ENCODE data around the gene RHBDF1. TPM values are rescaled to one million over a fixed set of nuclear protein-coding genes. Genes with fewer than 3 reads are reported as not detected.
"Not testable (repeated sequence)": the region's sequence is repeated elsewhere in the genome, so short reads cannot be mapped to it uniquely, and the experiment has no call there.

Gene RHBDF1
- polyA plus RNA-seq, 4 donors = 21.4 to 28.8 (median 28.1) TPM

DNA sequence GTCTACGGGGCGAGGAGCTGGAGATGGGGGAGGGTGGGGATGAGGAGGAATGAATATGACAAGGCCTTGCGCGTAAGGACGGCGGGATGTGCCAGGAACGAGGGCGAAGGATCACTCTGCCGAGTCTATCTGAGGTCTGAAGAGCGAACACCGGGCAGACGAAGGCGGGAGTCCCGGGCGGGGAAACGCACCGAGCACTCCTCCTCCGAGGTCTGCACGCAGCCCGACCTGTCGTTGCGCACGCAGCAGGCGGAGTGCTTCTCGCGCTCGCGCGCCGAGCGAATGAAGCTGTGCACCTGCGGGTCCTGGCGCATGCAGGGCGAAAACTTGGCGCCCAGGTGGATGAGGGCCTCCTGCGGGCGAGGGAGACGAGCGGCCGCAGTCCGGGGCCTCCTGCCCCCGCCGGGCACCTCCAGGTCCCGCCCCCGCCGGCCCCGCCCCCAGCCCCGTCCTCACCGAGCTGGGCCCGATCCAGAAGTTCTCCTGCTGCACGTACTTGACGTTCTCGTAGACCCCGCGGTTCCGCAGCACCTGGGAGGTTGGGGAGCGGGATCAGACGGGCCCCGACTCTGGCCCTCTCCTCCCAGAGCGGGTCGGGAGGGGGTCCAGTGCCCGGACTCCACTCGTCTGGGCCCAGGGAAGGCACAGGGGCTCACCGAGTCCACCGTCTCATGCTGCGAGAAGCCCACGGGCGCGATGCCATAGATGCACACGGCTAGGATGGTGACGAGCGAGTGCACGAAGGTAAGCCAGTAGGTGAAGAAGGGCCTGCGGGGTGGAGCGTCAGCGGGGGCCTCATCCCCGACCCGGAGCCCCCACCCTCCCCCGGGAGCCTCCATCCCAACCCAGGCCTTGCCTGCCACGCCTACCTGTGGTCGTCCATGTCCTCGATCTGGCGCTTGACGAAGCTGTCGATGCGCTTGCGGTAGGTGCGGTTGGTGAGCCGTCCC, 11.2 kb downstream of the RHBDF1 start:
- no peak for DNase-seq (ENCODE audit: low read depth in 4 of 4, low spot score in 3 of 4)

DNA sequence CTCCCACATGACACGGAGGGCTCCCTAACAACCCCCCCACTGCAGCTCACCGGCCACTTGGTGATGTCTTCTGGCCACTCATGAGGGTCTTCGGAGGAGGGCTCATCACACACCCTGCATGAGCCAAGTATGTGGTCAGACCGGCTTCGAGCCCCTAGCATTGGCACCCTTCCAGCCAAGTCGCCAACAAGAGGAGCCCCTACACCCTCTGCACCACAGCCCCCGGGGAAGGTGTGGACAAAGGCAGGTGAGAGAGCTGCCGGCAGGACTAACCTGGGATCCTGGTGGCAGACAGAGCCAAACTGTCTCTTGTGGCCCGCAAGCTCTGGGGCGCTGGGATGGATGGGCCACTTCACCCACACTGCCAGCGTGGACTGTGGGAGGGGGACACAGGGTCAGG, 12.3 kb downstream of the RHBDF1 start:
- no peak for DNase-seq (ENCODE audit: low read depth in 4 of 4, low spot score in 3 of 4)

DNA sequence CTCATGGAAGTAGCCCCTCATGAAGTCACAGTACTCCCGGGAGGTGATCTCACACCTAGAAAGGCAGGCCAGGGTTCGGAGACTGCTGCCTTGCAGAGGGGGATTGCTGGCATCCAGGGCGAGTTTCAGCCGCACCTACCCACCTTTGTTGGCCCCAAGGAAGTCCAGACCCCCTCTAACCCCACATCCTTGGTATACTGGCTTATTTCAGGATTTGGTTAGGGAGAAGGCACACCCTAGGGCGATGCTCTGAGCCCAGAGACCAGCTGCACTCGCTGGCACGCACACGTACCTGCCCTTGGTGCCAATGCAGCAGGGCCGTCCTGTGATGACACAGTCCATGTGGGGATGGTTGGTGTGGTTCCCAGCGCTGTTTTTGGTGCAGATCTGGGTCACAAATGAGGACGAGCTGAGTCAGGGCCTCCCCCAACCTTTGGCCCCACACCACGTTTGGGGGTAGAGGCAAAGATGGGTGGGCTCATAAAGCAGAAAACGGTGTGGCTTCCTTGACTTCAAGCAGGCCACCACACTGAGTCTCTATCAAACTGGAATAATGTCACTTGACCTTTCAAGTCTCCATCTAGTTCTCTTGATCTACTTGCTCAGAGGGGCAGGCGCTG, 12.9 kb downstream of the RHBDF1 start:
- DNase-seq (ENCODE audit: low read depth in 4 of 4, low spot score in 3 of 4) = no peak

DNA sequence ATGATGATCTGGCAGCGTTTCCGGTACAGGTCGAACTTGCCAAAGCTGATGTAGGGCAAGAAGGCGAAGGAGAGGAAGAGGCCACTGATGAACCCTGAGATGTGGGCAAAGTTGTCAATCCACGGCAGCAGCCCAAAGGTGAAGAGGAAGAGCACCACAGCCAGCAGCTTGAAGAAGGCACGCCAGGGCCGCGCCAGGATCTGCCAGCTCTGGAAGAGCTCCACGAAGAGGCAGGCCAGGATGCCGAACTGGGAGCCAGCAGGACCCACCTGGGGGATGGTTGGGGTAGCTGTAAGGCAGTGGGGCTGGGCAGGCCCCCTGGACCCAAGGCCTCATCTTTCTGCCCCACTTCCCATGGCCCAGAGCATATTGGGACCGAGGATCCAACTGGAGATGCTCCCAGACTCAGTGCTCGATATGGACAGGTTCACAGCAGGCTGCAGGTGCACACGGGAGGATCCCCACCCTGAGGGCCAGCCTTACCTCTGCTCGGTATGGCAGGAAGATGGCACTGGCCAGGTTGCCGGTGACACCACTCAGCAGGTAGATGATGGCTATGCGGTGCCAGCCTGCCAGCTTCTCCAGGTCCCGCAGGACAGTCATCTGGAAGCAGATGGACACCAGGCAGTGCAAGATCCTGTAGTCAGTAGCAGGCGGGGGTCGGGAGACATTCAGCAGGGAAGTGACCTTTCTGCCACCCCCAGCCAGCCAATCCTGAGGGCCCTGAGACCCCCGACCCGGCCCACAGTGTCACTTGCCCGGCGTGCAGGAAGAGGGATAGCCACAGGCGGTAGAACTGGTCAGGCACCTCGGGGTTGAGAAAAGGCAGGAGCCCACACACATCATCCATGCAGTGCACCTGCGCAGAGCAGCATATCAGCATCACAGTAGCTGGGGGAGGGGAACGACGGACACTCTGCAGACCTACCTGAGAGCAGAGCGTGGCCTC, 13.7 kb downstream of the RHBDF1 start:
- DNase-seq (ENCODE audit: low read depth in 4 of 4, low spot score in 3 of 4) = no peak

DNA sequence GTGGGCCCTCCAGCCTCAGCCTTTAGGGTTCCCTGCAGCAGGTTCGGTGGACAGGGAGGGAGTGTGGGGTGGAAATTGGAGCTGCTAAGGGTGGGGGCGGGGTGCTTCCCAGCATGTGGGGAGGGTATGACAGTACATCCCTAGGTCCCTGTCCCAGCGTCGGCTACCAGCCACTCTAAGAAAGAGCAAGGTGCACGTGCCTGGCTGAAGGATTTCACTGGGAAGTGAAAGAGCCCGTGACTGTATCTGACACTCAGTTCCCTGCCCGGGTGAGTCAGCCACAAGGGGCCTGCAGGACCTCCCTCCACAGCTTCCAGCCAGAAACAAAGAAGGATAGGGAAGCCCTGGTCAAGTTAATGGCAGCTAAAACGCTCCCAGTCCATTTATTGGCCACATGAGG, 14.7 kb downstream of the RHBDF1 start:
- DNase-seq (ENCODE audit: low read depth in 4 of 4, low spot score in 3 of 4) = no peak

DNA sequence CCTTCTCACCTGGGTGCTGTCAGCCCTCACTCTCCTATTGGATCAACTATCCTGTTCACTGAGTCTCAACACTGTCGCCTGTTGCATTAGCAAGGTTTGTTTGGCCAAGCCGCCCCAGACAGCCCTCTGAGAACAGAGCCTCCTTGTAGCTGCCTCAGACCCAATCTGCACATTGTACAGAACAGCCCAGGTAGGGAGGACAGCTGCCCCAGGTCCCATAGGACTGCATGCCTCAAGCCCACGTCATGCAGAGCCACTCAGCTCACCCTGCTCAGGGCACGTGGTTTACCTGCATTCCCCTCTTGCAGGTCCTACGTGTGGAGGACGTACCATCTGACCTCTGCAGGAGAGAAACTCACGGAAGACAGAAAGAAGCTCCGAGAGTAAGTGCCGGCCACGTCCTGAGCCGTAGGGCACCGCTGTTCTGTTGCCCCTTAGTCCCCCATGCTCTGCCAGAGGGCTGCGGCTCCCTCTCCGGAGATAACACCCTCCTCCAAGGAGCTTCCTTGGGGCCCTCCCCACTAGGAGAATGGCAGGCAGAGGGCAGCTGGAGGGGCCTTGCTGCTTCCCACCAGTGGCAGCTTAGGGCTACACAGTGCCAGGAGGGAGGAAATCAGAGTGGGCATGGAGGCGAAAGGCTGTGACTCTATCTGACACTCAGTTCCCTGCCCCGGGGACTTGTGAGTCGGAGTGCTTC, 16.1 kb downstream of the RHBDF1 start:
- DNase-seq (ENCODE audit: low read depth in 4 of 4, low spot score in 3 of 4) = no peak

DNA sequence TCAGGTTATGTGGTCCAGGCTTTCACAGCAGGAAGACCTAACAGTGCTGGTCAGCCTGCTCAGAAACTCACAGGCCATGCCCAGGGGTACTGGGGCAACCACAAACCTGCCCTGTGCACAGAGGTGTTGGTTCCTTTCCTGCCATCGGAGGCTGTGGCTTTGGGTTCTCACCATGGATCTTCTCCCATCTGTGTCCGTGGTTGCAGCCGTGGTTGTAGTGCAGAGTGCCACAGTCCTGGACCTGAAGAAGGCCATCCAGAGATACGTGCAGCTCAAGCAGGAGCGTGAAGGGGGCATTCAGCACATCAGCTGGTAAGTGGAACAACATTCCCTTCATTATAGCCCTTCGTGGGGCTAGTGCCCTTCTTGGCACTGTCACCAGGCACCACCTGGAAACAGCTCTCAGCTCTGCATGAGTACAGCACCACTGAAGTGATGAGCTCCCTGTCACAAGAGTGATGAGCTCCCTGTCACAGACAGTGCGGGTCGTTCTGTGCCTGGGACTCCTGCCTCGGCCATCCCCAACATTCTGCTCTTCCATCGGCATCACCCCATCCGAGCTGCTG, 16.8 kb downstream of the RHBDF1 start:
- no peak for DNase-seq (ENCODE audit: low read depth in 4 of 4, low spot score in 3 of 4)

DNA sequence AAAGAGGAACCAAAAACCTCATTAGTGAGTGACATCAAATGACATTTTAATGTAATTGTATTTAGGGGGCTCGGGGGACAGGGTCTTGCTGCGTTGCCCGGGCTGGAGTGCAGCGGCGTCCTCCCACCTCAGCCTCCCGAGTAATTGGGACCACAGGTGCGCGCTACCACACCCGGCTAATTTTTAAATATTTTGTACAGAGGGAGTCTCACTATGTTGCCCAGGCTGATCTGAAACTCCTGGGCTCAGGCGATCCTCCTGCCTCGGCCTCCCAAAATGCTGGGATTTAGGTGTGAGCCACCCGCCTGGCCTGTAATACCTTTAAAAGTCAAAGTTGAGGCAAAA, 18.2 kb downstream of the RHBDF1 start:
- no peak for DNase-seq (ENCODE audit: low read depth in 4 of 4, low spot score in 3 of 4)

DNA sequence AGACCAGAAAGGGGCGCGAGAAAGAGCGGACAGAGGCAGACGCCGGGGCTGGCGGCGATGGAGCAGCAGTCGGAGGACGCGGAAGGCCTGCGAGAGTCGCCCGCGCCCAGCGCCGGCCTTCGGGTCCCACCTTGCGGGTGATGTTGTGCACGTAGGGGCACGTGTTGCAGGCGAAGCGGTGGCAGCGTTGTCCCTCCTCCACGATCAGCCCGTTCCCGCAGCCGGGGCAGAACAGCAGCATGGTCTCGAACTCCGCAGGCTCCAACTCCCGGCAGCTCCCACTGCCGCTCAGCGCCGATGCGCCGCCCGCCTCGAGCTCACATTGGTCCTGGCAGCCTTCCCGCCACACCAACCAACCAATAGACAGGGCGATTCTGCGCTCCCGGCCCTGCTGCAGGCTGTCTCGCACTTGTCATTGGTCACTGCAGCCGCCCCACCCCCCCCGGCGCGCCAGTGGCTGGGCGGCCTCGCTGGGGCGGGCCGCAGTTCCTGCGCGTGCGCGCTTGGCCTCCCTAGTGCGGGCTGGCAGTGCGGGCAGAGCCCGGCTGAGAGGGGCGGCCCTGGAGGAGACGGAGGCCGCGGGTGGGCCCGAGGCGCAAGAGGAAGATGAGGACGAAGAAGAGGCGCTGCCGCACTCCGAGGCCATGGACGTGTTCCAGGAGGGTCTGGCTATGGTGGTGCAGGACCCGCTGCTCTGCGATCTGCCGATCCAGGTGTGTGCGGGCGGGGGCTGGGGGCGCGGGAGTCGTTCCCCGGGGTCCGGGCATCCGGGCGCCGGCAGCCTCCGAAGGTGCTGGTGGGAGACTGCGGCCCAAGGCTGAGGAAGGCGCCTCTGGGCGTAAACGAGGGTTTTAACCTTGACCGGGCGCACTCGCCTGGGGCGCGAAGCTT, 18.8 kb downstream of the RHBDF1 start, which contains the start of the genes POLR3K and SNRNP25:
Gene POLR3K, minus strand, starts transcription at position 263 of the 891 bp plus-strand sequence. Its CDS starts 22 bp downstream, at position 241.
Gene SNRNP25, plus strand, starts transcription at position 483 of the 891 bp plus-strand sequence. Its CDS starts 189 bp downstream, at position 672.
- DNase-seq (ENCODE audit: low read depth in 4 of 4, low spot score in 3 of 4) = peak; percentile 90 to 93 (median 92)

DNA sequence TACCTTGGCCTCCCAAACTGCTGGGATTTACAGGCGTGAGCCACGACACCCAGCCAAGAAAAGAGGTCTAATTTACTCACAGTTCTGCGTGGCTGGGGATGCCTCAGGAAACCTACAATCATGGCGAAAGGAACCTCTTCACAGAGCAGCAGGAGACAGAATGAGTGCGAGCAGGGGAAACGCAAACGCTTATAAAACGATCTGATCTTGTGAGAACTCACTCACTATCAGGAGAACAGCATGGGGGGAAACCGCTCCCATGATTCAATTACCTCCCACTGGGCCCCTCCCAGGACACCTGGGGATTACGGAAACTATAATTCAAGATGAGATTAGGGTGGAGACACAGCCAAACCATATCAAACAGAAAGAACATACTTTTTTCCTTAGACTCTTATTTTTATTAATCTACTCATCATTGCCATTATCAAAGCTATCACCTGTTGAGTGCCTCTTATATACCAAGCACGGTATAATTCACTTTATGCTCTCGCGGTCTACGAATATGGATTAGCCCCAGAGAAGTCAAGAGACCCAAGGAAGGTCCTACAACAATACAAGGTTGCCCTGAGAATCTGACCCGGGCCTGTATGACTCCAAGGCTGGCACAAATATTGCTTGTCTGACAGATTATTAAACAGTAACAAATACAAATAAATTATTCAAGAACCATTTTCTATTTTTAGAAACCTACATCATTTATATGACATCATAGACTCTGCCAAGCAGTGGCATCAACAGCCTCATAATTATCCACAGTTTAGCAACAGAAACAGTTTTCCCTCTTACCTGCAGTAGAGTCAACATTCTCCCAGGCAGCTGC, 21.5 kb downstream of the RHBDF1 start:
- DNase-seq (ENCODE audit: low read depth in 4 of 4, low spot score in 3 of 4) = no peak

DNA sequence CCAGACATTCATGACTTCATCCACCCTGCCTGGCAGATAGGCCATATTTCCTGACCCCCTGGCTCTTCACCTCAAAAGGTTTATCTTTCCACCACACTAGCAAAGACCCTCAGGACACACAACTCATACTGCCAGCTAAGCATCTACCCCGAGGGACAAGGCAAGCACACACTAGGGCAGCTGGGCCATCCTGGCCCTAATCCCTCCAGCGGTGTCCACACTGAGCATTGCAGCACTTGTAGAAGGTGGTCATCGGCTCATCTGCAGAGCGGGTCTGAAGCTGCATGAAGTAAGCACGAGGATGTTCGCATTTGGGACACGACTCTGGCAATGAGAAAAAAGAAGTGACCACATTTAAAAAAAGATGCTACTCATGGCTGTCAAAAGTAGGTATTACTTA, 25.2 kb downstream of the RHBDF1 start:
- no peak for DNase-seq (ENCODE audit: low read depth in 4 of 4, low spot score in 3 of 4)

DNA sequence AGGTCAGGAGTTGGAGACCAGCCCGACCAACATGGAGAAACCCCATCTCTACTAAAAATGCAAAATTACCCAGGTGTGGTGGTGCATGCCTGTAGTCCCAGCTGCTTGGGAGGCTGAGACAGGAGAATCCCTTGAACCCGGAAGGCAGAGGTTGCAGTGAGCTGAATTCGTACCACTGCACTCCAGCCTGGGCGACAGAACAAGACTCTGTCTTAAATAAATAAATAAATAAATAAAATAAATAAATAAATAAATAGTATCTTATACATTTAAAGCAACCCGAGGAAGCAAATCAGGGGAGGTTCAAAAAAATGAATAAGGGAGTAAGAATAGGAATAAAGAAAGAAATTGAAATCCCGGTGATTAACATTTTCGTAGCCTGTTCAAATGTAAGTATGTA, 25.9 kb downstream of the RHBDF1 start:
- not testable (repeated sequence) for DNase-seq (ENCODE audit: low read depth in 4 of 4, low spot score in 3 of 4)

DNA sequence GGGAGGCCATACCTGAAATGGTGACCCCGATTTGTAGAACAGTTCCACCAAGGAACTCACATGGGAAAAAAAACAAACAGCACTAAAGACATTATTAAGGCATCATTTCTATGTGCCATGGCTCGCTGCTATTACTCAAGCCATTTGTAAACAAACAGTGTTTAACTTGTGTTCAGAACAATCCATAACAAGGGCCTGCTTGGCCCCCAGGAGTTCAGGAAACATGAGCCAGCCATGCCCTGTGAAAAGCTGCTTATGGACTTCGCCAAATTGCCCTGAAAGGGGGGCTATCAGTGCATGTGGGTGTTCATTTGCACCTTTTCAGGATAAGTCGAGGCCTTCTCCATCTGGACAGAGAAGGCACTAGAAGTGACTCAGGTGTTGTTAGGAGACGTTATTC, 27.0 kb downstream of the RHBDF1 start:
- DNase-seq (ENCODE audit: low read depth in 4 of 4, low spot score in 3 of 4) = no peak

DNA sequence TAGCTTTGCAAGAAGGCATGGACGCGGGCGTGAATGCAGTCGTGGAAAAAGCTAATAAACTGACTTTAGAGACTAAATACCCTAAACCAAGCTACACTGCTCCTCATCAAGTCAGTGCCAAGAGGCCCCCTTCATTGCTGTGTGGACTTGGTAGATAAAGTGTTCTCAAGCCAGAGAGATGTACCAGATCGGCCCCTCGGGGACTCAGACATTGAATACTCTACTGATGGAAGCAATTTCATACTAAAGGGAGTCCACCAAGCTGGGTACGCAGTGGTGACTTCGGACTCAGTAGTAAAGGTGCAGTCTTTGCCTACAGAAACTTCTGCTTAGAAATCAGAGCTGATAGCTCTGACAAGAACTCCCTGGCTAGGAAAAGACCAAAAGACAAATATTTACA, 27.8 kb downstream of the RHBDF1 start:
- no peak for DNase-seq (ENCODE audit: low read depth in 4 of 4, low spot score in 3 of 4)

DNA sequence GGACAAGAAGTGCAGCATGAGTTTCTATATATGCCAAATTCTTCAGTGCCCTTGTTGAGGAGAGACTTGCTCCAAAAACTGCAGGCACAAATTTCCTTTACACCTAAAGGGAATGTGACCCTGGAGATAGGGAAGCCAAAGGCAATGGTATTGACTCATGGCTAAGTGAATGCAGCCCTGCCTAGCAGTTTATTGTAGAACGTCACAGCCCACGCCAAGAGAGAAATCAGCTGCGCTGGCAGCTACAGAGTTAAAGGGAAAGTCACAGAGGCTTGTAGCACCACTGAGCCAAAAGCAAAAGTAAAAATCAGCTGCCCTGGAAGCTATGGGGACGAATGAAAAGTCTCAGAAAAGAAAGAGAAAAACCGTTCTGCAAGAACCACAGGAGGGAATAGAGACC, 29.1 kb downstream of the RHBDF1 start:
- no peak for DNase-seq (ENCODE audit: low read depth in 4 of 4, low spot score in 3 of 4)

DNA sequence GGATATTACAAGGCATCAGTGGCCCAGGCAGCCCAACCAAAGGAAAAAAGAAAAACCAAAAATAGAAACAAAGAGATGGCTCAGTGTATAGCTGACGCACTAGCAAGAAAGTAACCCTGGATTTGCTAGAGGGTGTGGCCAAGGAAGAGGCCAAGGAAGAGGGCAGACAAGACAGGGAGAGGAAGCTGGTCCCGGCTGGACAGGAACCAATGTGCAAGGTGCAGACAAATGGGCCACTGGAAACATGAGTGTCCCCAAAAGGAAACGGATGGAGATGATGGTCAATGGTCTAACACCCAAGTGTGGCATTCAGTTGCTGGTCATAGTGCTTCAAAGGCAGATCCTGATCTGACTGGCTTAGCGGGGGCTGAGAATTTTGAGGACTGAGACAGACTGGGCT, 29.7 kb downstream of the RHBDF1 start:
- no peak for DNase-seq (ENCODE audit: low read depth in 4 of 4, low spot score in 3 of 4)

DNA sequence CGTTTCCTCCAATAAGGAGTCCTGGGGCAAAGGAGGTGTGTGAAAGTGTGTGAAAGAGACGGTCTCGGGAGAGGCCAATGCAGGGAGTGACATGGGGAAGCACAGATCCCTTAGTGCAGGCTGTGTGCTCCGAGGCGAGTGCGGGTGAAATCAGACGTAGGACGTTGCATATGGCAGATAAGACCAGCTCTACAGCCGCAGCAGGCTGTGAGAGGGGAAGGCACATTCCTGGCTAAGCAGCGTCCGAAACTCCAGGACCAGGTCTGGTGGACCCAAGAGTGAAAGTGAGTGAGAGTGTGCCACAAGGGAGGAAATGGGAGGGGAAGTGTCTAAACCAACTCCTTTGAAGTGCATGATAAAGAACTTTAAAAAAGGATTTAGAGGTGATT, 30.4 kb downstream of the RHBDF1 start:
- no peak for DNase-seq (ENCODE audit: low read depth in 4 of 4, low spot score in 3 of 4)

DNA sequence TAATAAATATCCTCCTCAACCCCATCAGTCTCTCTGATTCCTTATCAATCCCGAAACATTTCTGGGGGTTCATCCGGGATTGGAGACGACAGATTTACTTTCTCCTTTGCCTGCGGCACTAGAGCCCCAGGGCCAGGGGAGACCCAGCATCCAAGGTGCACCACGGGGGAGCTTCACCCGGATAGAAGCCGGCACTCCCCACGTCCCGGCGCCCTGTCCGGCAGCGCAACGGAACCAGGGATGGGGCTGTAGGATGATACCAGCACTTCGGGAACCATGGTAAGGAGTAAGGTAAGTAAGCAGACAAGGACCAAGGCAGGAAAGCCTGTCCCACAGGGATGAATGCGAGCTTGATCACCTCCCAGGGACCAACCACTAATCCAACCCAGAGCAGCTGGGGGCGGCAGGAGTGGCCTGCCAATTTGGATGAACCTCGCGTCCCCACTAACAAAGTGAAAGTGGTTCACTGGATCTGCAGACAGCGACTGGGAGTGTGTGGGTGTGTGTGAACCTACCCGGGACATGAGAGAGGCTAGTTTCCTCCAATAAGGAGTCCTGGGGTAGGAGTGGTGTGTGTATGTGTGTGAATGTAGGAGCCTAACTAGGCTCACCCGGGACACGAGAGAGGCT, 30.9 kb downstream of the RHBDF1 start:
- DNase-seq (ENCODE audit: low read depth in 4 of 4, low spot score in 3 of 4) = no peak

Data from right renal pelvis (tissue), 4 donors.